Naive thymus-derived CD8-positive, alpha-beta T cell (primary cell): Measurements from ENCODE around the gene RELN. TPM values are rescaled to one million over a fixed set of nuclear protein-coding genes. Genes with fewer than 3 reads are reported as not detected.
"Not testable (repeated sequence)": the region's sequence is repeated elsewhere in the genome, so short reads cannot be mapped to it uniquely, and the experiment has no call there.

Experiments used
- ATAC-seq, 2 donors: fragments of 150-1000 bp; cut with Tn5 transposase in 1 of 2; sonication (Bioruptor Pico), chemical (Tn5 transposase) in 1 of 2; 1 replicate in 1 of 2; 2 replicates in 1 of 2; pipeline ENCODE4 v1.10.0; 2021; ENCODE audit warnings: mild to moderate bottlenecking in 2 of 2, moderate library complexity in 2 of 2
- POLR2A ChIA-PET: fragments of 350-600 bp; sonication (Branson Sonifier 250); formaldehyde crosslinking; loops from one replicate; lab custom pipeline; 2021; ENCODE audit warnings: antibody characterized with exemption; lab: Charles Lee
- DNase-seq, 10 donors: peaks; one replicate each; pipeline versions ENCODE4 v3.0.0 to v3.0.0-alpha.2; 2020 to 2022
- H3K27ac Mint-ChIP-seq, 10 donors: one replicate each; pipeline ENCODE4 v1.8.0; 2020 to 2022; ENCODE audit warnings: mild to moderate bottlenecking in 10 of 10, mixed read lengths in 10 of 10, moderate library complexity in 4 of 10, inconsistent platforms in 1 of 10
- H3K27me3 Mint-ChIP-seq, 5 donors: one replicate each; pipeline ENCODE4 v1.8.0; 2021 to 2022; ENCODE audit warnings: mixed read lengths in 5 of 5
- H3K36me3 Mint-ChIP-seq, 3 donors: one replicate each; pipeline ENCODE4 v1.8.0; 2020 to 2022; ENCODE audit warnings: mixed read lengths in 3 of 3, mild to moderate bottlenecking in 2 of 3, inconsistent platforms in 1 of 3
- H3K4me1 Mint-ChIP-seq, 4 donors: one replicate each; pipeline ENCODE4 v1.8.0; 2021 to 2022; ENCODE audit warnings: mixed read lengths in 4 of 4
- H3K4me3 Mint-ChIP-seq, 10 donors: one replicate each; pipeline ENCODE4 v1.8.0; 2020 to 2022; ENCODE audit warnings: mild to moderate bottlenecking in 10 of 10, mixed read lengths in 10 of 10, moderate library complexity in 6 of 10, inconsistent platforms in 1 of 10
- H3K9me3 Mint-ChIP-seq, 9 donors: one replicate each; pipeline ENCODE4 v1.8.0; 2020 to 2022; ENCODE audit warnings: mixed read lengths in 9 of 9, mild to moderate bottlenecking in 3 of 9, inconsistent platforms in 1 of 9, moderate library complexity in 1 of 9
- polyA plus RNA-seq, 3 donors: library from polyadenylated mRNA; unstranded; fragments of 300-500 nt; fragmentation: Illumina TruSeq; gene quantifications; one replicate each; pipeline ENCODE4 v1.2.3, GENCODE V29; 2021
- total RNA-seq, 8 experiments: library from RNA in 2 of 8; stranded (reverse) in 2 of 8; gene quantifications; one replicate each; pipeline ENCODE4 v1.2.3 and lab custom pipeline; 2021 to 2026

Gene RELN
- total and polyA plus RNA-seq, 5 experiments from 2014 or later, result not detected

- no peaks in the 10 kb centered on the region for H3K36me3 Mint-ChIP-seq
Observed at GRCh38 chr7:103929901-103930311, 59.6 kb downstream of the RELN start.

GRCh38 chr7:103928581-103928980 lies 60.9 kb downstream of the RELN start:
- H3K4me3 Mint-ChIP-seq, result no peak overlapping the region
- H3K36me3 Mint-ChIP-seq, result no peaks in the 10 kb centered on the region
- peaks cover 0 to 4% (median 0%) of the 10 kb centered on the region in 9 donors for H3K9me3 Mint-ChIP-seq
- H3K27ac Mint-ChIP-seq, result no peak overlapping the region
- DNase-seq, result no peak
- H3K27me3 Mint-ChIP-seq, result peaks cover 6 to 18% (median 7%) of the 10 kb centered on the region in 5 donors
- ATAC-seq, result no peak
- POLR2A ChIA-PET, result no interaction called here
- no peaks in the 10 kb centered on the region for H3K4me1 Mint-ChIP-seq

More at GRCh38 chr7:103929901-103930311, 59.6 kb downstream of the RELN start:
- H3K4me1 Mint-ChIP-seq, result no peaks in the 10 kb centered on the region
- peaks cover 6 to 10% (median 8%) of the 10 kb centered on the region in 5 donors for H3K27me3 Mint-ChIP-seq
- peaks cover 0 to 4% (median 0%) of the 10 kb centered on the region in 9 donors for H3K9me3 Mint-ChIP-seq
- DNase-seq (no peak), ATAC-seq (no peak)
- H3K27ac Mint-ChIP-seq, result no peak overlapping the region
- no peak overlapping the region for H3K4me3 Mint-ChIP-seq
- POLR2A ChIA-PET, result no interaction called here

GRCh38 chr7:103924184-103924583 lies 65.3 kb downstream of the RELN start:
- ATAC-seq (no peak), DNase-seq (no peak)
- H3K27ac Mint-ChIP-seq, result no peak overlapping the region
- H3K36me3 Mint-ChIP-seq, result no peaks in the 10 kb centered on the region
- H3K4me1 Mint-ChIP-seq, result no peaks in the 10 kb centered on the region
- peaks cover 1 to 9% (median 7%) of the 10 kb centered on the region in 5 donors for H3K27me3 Mint-ChIP-seq
- no peaks in the 10 kb centered on the region for H3K9me3 Mint-ChIP-seq
- H3K4me3 Mint-ChIP-seq, result no peak overlapping the region
- POLR2A ChIA-PET, result no interaction called here

GRCh38 chr7:103922407-103922806 lies 67.1 kb downstream of the RELN start:
- Mint-ChIP-seq H3K4me1 (no peaks in the 10 kb centered on the region), H3K4me3 (no peak overlapping the region), H3K9me3 (no peaks in the 10 kb centered on the region), H3K36me3 (no peaks in the 10 kb centered on the region), H3K27me3 (peaks cover 1 to 9% (median 7%) of the 10 kb centered on the region in 5 donors), H3K27ac (no peak overlapping the region)
- ATAC-seq (no peak), DNase-seq (no peak)
- POLR2A ChIA-PET, result no interaction called here

- Mint-ChIP-seq H3K4me1 (no peaks in the 10 kb centered on the region), H3K36me3 (no peaks in the 10 kb centered on the region), H3K4me3 (no peak overlapping the region), H3K27me3 (peaks cover 1 to 9% (median 7%) of the 10 kb centered on the region in 5 donors), H3K9me3 (no peaks in the 10 kb centered on the region), H3K27ac (no peak overlapping the region)
- POLR2A ChIA-PET, result no interaction called here
- ATAC-seq, result no peak
- no peak for DNase-seq
Observed at GRCh38 chr7:103921692-103922091, 67.8 kb downstream of the RELN start.

GRCh38 chr7:103919272-103919868 lies 70.1 kb downstream of the RELN start:
- H3K4me3 Mint-ChIP-seq, result no peak overlapping the region
- ATAC-seq, result no peak

GRCh38 chr7:103918631-103919271 lies 70.7 kb downstream of the RELN start:
- no peak overlapping the region for H3K4me3 Mint-ChIP-seq
- H3K9me3 Mint-ChIP-seq, result no peaks in the 10 kb centered on the region
- POLR2A ChIA-PET, result no interaction called here
- no peak for DNase-seq
- peaks cover under 1 to 14% (median 6%) of the 10 kb centered on the region in 5 donors for H3K27me3 Mint-ChIP-seq
- ATAC-seq, result no peak
- no peak overlapping the region for H3K27ac Mint-ChIP-seq
- H3K36me3 Mint-ChIP-seq, result no peaks in the 10 kb centered on the region
- no peaks in the 10 kb centered on the region for H3K4me1 Mint-ChIP-seq

More at GRCh38 chr7:103919272-103919868, 70.1 kb downstream of the RELN start:
- POLR2A ChIA-PET, result no interaction called here
- H3K36me3 Mint-ChIP-seq, result no peaks in the 10 kb centered on the region
- H3K27ac Mint-ChIP-seq, result no peak overlapping the region
- H3K4me1 Mint-ChIP-seq, result no peaks in the 10 kb centered on the region
- no peak for DNase-seq
- H3K9me3 Mint-ChIP-seq, result no peaks in the 10 kb centered on the region
- peaks cover 1 to 14% (median 7%) of the 10 kb centered on the region in 5 donors for H3K27me3 Mint-ChIP-seq

GRCh38 chr7:103915680-103916357 lies 73.6 kb downstream of the RELN start:
- Mint-ChIP-seq H3K9me3 (no peaks in the 10 kb centered on the region), H3K27ac (no peak overlapping the region), H3K4me1 (no peaks in the 10 kb centered on the region), H3K4me3 (no peak overlapping the region), H3K27me3 (peaks cover 0 to 11% (median under 1%) of the 10 kb centered on the region in 5 donors), H3K36me3 (no peaks in the 10 kb centered on the region)
- POLR2A ChIA-PET, result no interaction called here
- DNase-seq, result no peak
- ATAC-seq, result no peak

- Mint-ChIP-seq H3K36me3 (no peaks in the 10 kb centered on the region), H3K4me3 (no peak overlapping the region), H3K27me3 (peaks cover 0 to 8% (median 0%) of the 10 kb centered on the region in 5 donors), H3K9me3 (no peaks in the 10 kb centered on the region), H3K4me1 (no peaks in the 10 kb centered on the region), H3K27ac (no peak overlapping the region)
- no peak for DNase-seq
- POLR2A ChIA-PET, result no interaction called here
- ATAC-seq, result no peak
Observed at GRCh38 chr7:103914147-103914899, 75.1 kb downstream of the RELN start.

- ATAC-seq (no peak), DNase-seq (no peak)
- Mint-ChIP-seq H3K27me3 (peaks cover 0 to 7% (median 4%) of the 10 kb centered on the region in 5 donors), H3K4me1 (no peaks in the 10 kb centered on the region), H3K36me3 (no peaks in the 10 kb centered on the region), H3K27ac (no peak overlapping the region), H3K4me3 (no peak overlapping the region), H3K9me3 (no peaks in the 10 kb centered on the region)
- POLR2A ChIA-PET, result no interaction called here
Observed at GRCh38 chr7:103912891-103913605, 76.4 kb downstream of the RELN start.

- H3K36me3 Mint-ChIP-seq, DNase-seq, H3K27ac Mint-ChIP-seq, H3K4me1 Mint-ChIP-seq, H3K4me3 Mint-ChIP-seq, H3K9me3 Mint-ChIP-seq, POLR2A ChIA-PET, ATAC-seq: not testable (repeated sequence)
- peaks cover 0 to 25% (median 7%) of the 10 kb centered on the region in 5 donors for H3K27me3 Mint-ChIP-seq
Observed at GRCh38 chr7:103911015-103911414, 78.4 kb downstream of the RELN start.

GRCh38 chr7:103905997-103906396 lies 83.5 kb downstream of the RELN start:
- Mint-ChIP-seq H3K27ac (no peak overlapping the region), H3K36me3 (no peaks in the 10 kb centered on the region), H3K4me3 (no peak overlapping the region), H3K9me3 (peaks cover 0 to 3% (median 0%) of the 10 kb centered on the region in 9 donors), H3K27me3 (peaks cover 3 to 34% (median 7%) of the 10 kb centered on the region in 5 donors), H3K4me1 (no peaks in the 10 kb centered on the region)
- ATAC-seq, result no peak
- POLR2A ChIA-PET, result no interaction called here
- DNase-seq, result no peak
